ENCODE data around the gene KCNH2. TPM values are rescaled to one million over a fixed set of nuclear protein-coding genes. Genes with fewer than 3 reads are reported as not detected.

Gene KCNH2
- total RNA-seq, 6 donors from 2014 or later: 0.59 to 5.7 (median 3.1) TPM

DNA sequence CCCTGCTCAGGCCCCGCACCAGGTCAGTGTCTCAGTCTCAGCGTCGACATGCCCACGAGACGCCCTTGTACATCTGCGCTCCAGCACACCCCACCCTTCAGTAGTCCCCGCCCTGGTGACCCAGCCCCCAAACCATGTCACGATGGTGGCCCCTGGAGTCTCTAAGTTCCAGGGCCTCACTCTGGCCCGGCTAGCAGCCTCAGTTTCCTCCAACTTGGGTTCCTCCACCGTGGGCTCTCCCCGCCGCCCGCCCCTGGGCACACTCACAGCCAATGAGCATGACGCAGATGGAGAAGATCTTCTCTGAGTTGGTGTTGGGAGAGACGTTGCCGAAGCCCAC lies 27.0 kb downstream of the KCNH2 start:
- no peaks in the 10 kb centered on the region for H3K9me3 ChIP-seq
- H3K27me3 ChIP-seq: peaks cover 0 to 21% (median 5%) of the 10 kb centered on the region in 4 donors
- TF ChIP-seq CTCF (IDR thresholded peaks at IDR 0.05): no peak
- TF ChIP-seq POLR2AphosphoS5 (IDR thresholded peaks at IDR 0.05): no peak
- no peak for TF ChIP-seq POLR2A (IDR thresholded peaks at IDR 0.05)
- no peak for TF ChIP-seq EP300 (IDR thresholded peaks at IDR 0.05)
- no peak for DNase-seq
- no peaks in the 10 kb centered on the region for H3K36me3 ChIP-seq
- peaks cover 5 to 10% (median 6%) of the 10 kb centered on the region in 4 donors for H3K4me1 ChIP-seq
- no peak overlapping the region for H3K27ac ChIP-seq
- WGBS, 2 donors: 92 to 95% methylated on average over 7 to 15 of the region's 16 CpGs
- no peak overlapping the region for H3K4me3 ChIP-seq
- no peak for ATAC-seq (ENCODE audit: low FRiP score in 2 of 2)

- no peaks in the 10 kb centered on the region for H3K36me3 ChIP-seq
- H3K9me3 ChIP-seq: no peaks in the 10 kb centered on the region
- peaks cover 0 to 17% (median 5%) of the 10 kb centered on the region in 4 donors for H3K27me3 ChIP-seq
- ATAC-seq (ENCODE audit: low FRiP score in 2 of 2): no peak
- no peak overlapping the region for H3K27ac ChIP-seq
- DNase-seq: peak in 1 of 2 donors; percentile 65
- no peak overlapping the region for H3K4me3 ChIP-seq
- TF ChIP-seq POLR2AphosphoS5 (IDR thresholded peaks at IDR 0.05) (no peak), EP300 (IDR thresholded peaks at IDR 0.05) (no peak), CTCF (IDR thresholded peaks at IDR 0.05) (no peak), POLR2A (IDR thresholded peaks at IDR 0.05) (no peak)
- 91 to 99% methylated on average over 22 to 25 of the region's 27 CpGs for WGBS, 2 donors
- H3K4me1 ChIP-seq: peaks cover 4 to 5% (median 5%) of the 10 kb centered on the region in 4 donors
Measured at GRCh38 chr7:150950496-150951180, 27.5 kb downstream of the KCNH2 start.

DNA sequence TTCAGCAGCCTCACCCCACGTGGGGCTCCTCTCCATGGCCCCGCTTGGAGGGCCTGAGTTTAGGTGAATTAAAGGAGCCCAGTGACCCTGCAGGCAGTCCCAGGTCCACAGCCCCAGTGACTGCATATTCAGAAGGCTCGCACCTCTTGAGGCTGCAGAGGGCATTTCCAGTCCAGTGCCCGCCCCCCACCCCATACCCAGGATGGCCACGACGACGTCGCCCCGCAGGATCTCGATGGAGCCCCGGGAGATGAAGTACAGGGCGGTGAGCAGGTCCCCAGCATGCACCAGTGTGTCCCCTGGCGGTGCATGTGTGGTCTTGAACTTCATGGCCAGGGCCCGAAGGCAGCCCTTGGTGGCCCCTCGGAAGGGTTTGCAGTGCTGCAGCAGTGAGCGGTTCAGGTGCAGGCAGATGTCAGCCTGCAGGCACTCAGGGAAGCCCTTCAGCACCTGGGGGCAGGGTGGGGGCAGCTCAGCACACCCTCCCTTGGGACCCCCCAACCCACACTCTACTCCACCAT lies 28.1 kb downstream of the KCNH2 start:
- H3K9me3 ChIP-seq: no peaks in the 10 kb centered on the region
- H3K27me3 ChIP-seq: peaks cover 0 to 12% (median 3%) of the 10 kb centered on the region in 4 donors
- no peaks in the 10 kb centered on the region for H3K4me1 ChIP-seq
- 82 to 83% methylated on average over 7 to 14 of the region's 16 CpGs for WGBS, 2 donors
- ATAC-seq (ENCODE audit: low FRiP score in 2 of 2) (no peak), DNase-seq (peak in 1 of 2 donors; percentile 64)
- no peaks in the 10 kb centered on the region for H3K36me3 ChIP-seq
- no peak overlapping the region for H3K4me3 ChIP-seq
- H3K27ac ChIP-seq: no peak overlapping the region
- no peak for TF ChIP-seq POLR2A (IDR thresholded peaks at IDR 0.05)

DNA sequence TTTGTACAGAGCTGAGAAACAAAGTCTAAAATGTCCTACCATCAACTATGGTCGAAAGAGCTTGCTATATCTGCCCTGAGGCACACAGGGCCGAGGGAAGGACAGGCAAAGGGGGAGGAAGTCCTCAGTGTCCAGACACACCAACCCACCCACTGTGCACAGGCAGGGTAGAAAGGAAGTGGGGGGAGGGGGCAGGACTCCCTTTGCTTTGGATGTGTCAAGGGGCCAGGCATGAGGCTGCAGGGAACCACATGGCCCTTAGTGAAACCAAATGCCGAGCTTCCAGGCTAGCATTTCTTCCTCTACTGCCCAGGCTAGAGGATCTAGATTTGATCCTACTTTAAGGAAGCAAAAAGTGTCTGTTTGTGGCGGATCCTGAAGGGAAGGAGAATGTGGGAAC lies 28.6 kb downstream of the KCNH2 start:
- TF ChIP-seq CTCF (IDR thresholded peaks at IDR 0.05): no peak
- no peak for TF ChIP-seq EP300 (IDR thresholded peaks at IDR 0.05)
- no peak for TF ChIP-seq POLR2A (IDR thresholded peaks at IDR 0.05)
- no peak for TF ChIP-seq POLR2AphosphoS5 (IDR thresholded peaks at IDR 0.05)
- no peaks in the 10 kb centered on the region for H3K4me1 ChIP-seq
- no peak overlapping the region for H3K27ac ChIP-seq
- DNase-seq: no peak
- H3K9me3 ChIP-seq: no peaks in the 10 kb centered on the region
- WGBS, 2 donors: 61 to 64% methylated on average over 4 of the region's 4 CpGs
- H3K36me3 ChIP-seq: no peaks in the 10 kb centered on the region
- ATAC-seq (ENCODE audit: low FRiP score in 2 of 2): no peak
- H3K27me3 ChIP-seq: peaks cover 0 to 12% (median 3%) of the 10 kb centered on the region in 4 donors
- no peak overlapping the region for H3K4me3 ChIP-seq

GRCh38 chr7:150948791-150949251 lies 29.3 kb downstream of the KCNH2 start:
- Histone ChIP-seq H3K9me3 (no peaks in the 10 kb centered on the region), H3K4me1 (no peaks in the 10 kb centered on the region), H3K4me3 (no peak overlapping the region), H3K27me3 (peaks cover 0 to 12% (median 3%) of the 10 kb centered on the region in 4 donors), H3K27ac (no peak overlapping the region), H3K36me3 (no peaks in the 10 kb centered on the region)
- ATAC-seq (ENCODE audit: low FRiP score in 2 of 2) (no peak), DNase-seq (peak in 1 of 2 donors; percentile 75)
- no peak for TF ChIP-seq POLR2AphosphoS5 (IDR thresholded peaks at IDR 0.05)
- WGBS, 2 donors: 86 to 89% methylated on average over 8 to 15 of the region's 15 CpGs
